Testis (tissue), 3 donors: Measurements from ENCODE around the gene RNH1. TPM values are rescaled to one million over a fixed set of nuclear protein-coding genes. Genes with fewer than 3 reads are reported as not detected.

ENCODE experiments used
- DNase-seq: peaks from one replicate; pipeline ENCODE4 v3.0.0-alpha.2; 2019
- H3K27ac ChIP-seq, 2 donors: fragments of 200-600 bp; sonication (generic); one replicate each; pipeline ENCODE4 v1.5.1; 2019
- H3K27me3 ChIP-seq: fragments of 200-600 bp; sonication (generic); one replicate; pipeline ENCODE4 v1.5.1; 2019
- H3K36me3 ChIP-seq: fragments of 200-600 bp; sonication (generic); one replicate; pipeline ENCODE4 v1.5.1; 2017; ENCODE audit warnings: low read depth; ENCODE audit errors: missing control alignments
- H3K4me1 ChIP-seq: fragments of 200-600 bp; sonication (generic); one replicate; pipeline ENCODE4 v1.5.1; 2019
- H3K4me3 ChIP-seq, 2 donors: fragments of 200-600 bp; sonication (generic); one replicate each; pipeline ENCODE4 v1.5.1; 2017 to 2019
- H3K9me3 ChIP-seq: fragments of 200-600 bp; sonication (generic); one replicate; pipeline ENCODE4 v1.5.1; 2017
- POLR2A ChIP-seq: fragments of 450-650 bp; IDR thresholded peaks from one replicate; pipeline ENCODE4 v1.6.1; 2017; ENCODE audit warnings: antibody characterized with exemption, mild to moderate bottlenecking, moderate library complexity
- WGBS, 2 donors: methylation state at CpG; one replicate each; pipeline ENCODE4 v1.1.5; 2018; 5-methylcytosine and 5-hydroxymethylcytosine counted together
- intact Hi-C: fragments of 100-400 bp; cut with DNase I; formaldehyde crosslinking; loops from one replicate; pipeline ENCODE4 v1.15.1; 2023; ENCODE audit warnings: low total_unique reads
- polyA plus RNA-seq: library from polyadenylated mRNA; stranded (reverse); fragments of 350-450 nt; fragmentation: Illumina TruSeq; extraction: RNeasy Lipid Tissue Mini Kit (QIAGEN cat#74804); gene quantifications from one replicate; pipeline ENCODE4 v1.2.3, GENCODE V29; 2014; ENCODE audit warnings: low read depth, low replicate concordance; ENCODE audit not compliant: insufficient read depth
- total RNA-seq, 2 donors: library from RNA; depleted of rRNA; stranded (reverse); fragments of >200 nt; gene quantifications; one replicate each; pipeline ENCODE4 v1.2.3, GENCODE V29; 2016
- TF ChIP-seq, protein P1 (sequence below), 3 experiments: fragments of 450-650 bp in 2 of 3; fragments of 200-600 bp in 1 of 3; sonication (generic) in 1 of 3; IDR thresholded peaks; one replicate each; pipeline ENCODE4 v1.5.1; 2016 to 2019; ENCODE audit warnings: antibody characterized with exemption in 3 of 3, mild to moderate bottlenecking in 2 of 3, moderate library complexity in 1 of 3

Gene RNH1
- total and polyA plus RNA-seq, 3 donors from 2014 or later, result 210 to 264 (median 211) TPM

GRCh38 chr11:477052-477715 lies 29.9 kb downstream of the RNH1 start:
- intact Hi-C loops, result no loop called here
- no peak overlapping the region for H3K4me3 ChIP-seq
- no peaks in the 10 kb centered on the region for H3K27me3 ChIP-seq
- H3K4me1 ChIP-seq, result peaks cover 5% of the 10 kb centered on the region
- no peak for DNase-seq
- TF ChIP-seq, protein P1, sequence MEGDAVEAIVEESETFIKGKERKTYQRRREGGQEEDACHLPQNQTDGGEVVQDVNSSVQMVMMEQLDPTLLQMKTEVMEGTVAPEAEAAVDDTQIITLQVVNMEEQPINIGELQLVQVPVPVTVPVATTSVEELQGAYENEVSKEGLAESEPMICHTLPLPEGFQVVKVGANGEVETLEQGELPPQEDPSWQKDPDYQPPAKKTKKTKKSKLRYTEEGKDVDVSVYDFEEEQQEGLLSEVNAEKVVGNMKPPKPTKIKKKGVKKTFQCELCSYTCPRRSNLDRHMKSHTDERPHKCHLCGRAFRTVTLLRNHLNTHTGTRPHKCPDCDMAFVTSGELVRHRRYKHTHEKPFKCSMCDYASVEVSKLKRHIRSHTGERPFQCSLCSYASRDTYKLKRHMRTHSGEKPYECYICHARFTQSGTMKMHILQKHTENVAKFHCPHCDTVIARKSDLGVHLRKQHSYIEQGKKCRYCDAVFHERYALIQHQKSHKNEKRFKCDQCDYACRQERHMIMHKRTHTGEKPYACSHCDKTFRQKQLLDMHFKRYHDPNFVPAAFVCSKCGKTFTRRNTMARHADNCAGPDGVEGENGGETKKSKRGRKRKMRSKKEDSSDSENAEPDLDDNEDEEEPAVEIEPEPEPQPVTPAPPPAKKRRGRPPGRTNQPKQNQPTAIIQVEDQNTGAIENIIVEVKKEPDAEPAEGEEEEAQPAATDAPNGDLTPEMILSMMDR (IDR thresholded peaks at IDR 0.05), result no peak
- no peak for TF ChIP-seq POLR2A
- 63 to 66% methylated on average over 16 of the region's 16 CpGs for WGBS, 2 donors
- no peaks in the 10 kb centered on the region for H3K9me3 ChIP-seq
- no peaks in the 10 kb centered on the region for H3K36me3 ChIP-seq
- peak overlapping the region in 1 of 2 donors; percentile 37 for H3K27ac ChIP-seq

- no peak for DNase-seq
- Histone ChIP-seq H3K9me3 (no peaks in the 10 kb centered on the region), H3K4me1 (peaks cover 5% of the 10 kb centered on the region), H3K27ac (no peak overlapping the region), H3K36me3 (no peaks in the 10 kb centered on the region), H3K4me3 (no peak overlapping the region), H3K27me3 (no peaks in the 10 kb centered on the region)
- TF ChIP-seq, protein P1 (IDR thresholded peaks at IDR 0.05), result no peak
- no peak for TF ChIP-seq POLR2A
- intact Hi-C loops, result no loop called here
- WGBS, 2 donors, result 82 to 95% methylated on average over 13 to 15 of the region's 15 CpGs
Observed at GRCh38 chr11:476416-476815, 30.6 kb downstream of the RNH1 start.

GRCh38 chr11:475941-476340 lies 31.1 kb downstream of the RNH1 start:
- H3K9me3 ChIP-seq, result no peaks in the 10 kb centered on the region
- no peak for TF ChIP-seq POLR2A
- TF ChIP-seq, protein P1 (IDR thresholded peaks at IDR 0.05), result no peak
- no peaks in the 10 kb centered on the region for H3K36me3 ChIP-seq
- H3K27me3 ChIP-seq, result no peaks in the 10 kb centered on the region
- 74 to 79% methylated on average over 2 to 9 of the region's 9 CpGs for WGBS, 2 donors
- no peak overlapping the region for H3K27ac ChIP-seq
- H3K4me1 ChIP-seq, result peaks cover 5% of the 10 kb centered on the region
- no peak overlapping the region for H3K4me3 ChIP-seq
- intact Hi-C loops, result no loop called here
- DNase-seq, result no peak

DNA sequence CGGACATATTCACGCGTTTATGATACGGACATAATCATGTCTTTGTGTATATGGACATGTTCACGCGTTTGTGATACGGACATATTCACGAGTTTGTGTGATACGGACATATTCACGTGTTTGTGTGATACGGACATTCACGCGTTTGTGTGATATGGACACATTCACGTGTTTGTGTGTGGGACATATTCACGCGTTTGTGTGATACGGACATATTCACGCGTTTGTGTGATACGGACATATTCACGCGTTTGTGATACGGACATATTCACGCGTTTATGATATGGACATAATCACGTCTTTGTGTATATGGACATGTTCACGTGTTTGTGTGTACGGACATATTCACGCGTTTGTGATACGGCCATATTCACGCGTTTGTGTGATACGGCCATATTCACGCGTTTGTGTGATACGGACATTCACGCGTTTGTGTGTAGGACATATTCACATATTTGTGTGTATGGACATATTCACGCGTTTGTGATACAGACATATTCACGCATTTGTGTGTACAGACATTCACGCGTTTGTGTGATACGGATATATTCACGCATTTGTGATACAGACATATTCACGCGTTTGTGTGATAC lies 32.0 kb downstream of the RNH1 start:
- 90 to 92% methylated on average over 48 of the region's 48 CpGs for WGBS, 2 donors
- Histone ChIP-seq H3K4me1 (peaks cover 11% of the 10 kb centered on the region), H3K27ac (no peak overlapping the region), H3K36me3 (no peaks in the 10 kb centered on the region), H3K4me3 (no peak overlapping the region), H3K27me3 (no peaks in the 10 kb centered on the region), H3K9me3 (no peaks in the 10 kb centered on the region)
- TF ChIP-seq POLR2A, result no peak
- TF ChIP-seq, protein P1 (IDR thresholded peaks at IDR 0.05), result no peak
- intact Hi-C loops, result no loop called here
- no peak for DNase-seq
